IPS-18c (cell line): Measurements from ENCODE around the gene NAA60.
A peak's percentile ranks its signal among the peaks of the same experiment; 100 is the strongest.
"Not testable (repeated sequence)": the region's sequence is repeated elsewhere in the genome, so short reads cannot be mapped to it uniquely, and the experiment has no call there.

Experiments used
- H3K4me3 ChIP-seq: 2 replicates; pipeline ENCODE4 v1.7.0; 2013; ENCODE audit warnings: low read depth, mild to moderate bottlenecking, low read length, moderate library complexity; ENCODE audit not compliant: insufficient read depth
- H3K9me3 ChIP-seq: one replicate; pipeline ENCODE4 v1.6.1; 2013; ENCODE audit warnings: mild to moderate bottlenecking, low read length, moderate library complexity; ENCODE audit not compliant: control insufficient read depth, insufficient read depth

Gene NAA60

GRCh38 chr16:3459401-3460090 lies 16.1 kb downstream of the NAA60 start:
- Histone ChIP-seq H3K4me3 (peak overlapping the region; percentile 15; the same call in 1 of the 2 replicates), H3K9me3 (no peaks in the 10 kb centered on the region)

GRCh38 chr16:3460121-3460520 lies 16.6 kb downstream of the NAA60 start:
- Histone ChIP-seq H3K9me3 (no peaks in the 10 kb centered on the region), H3K4me3 (no peak overlapping the region)

GRCh38 chr16:3460585-3460984 lies 17.1 kb downstream of the NAA60 start:
- H3K9me3 ChIP-seq, result no peaks in the 10 kb centered on the region
- no peak overlapping the region for H3K4me3 ChIP-seq

GRCh38 chr16:3461151-3461550 lies 17.7 kb downstream of the NAA60 start:
- Histone ChIP-seq H3K4me3 (no peak overlapping the region), H3K9me3 (no peaks in the 10 kb centered on the region)

- no peaks in the 10 kb centered on the region for H3K9me3 ChIP-seq
- no peak overlapping the region for H3K4me3 ChIP-seq
Observed at GRCh38 chr16:3465301-3465700, 21.8 kb downstream of the NAA60 start.

GRCh38 chr16:3465911-3466584 lies 22.6 kb downstream of the NAA60 start:
- Histone ChIP-seq H3K9me3 (no peaks in the 10 kb centered on the region), H3K4me3 (no peak overlapping the region)

GRCh38 chr16:3467182-3467581 lies 23.7 kb downstream of the NAA60 start:
- H3K9me3 ChIP-seq, result no peaks in the 10 kb centered on the region
- no peak overlapping the region for H3K4me3 ChIP-seq

- Histone ChIP-seq H3K9me3 (no peaks in the 10 kb centered on the region), H3K4me3 (peak overlapping the region; percentile 34; the same call in 1 of the 2 replicates)
Observed at GRCh38 chr16:3467921-3468320, 24.4 kb downstream of the NAA60 start.

- Histone ChIP-seq H3K4me3 (peak overlapping the region; percentile 34), H3K9me3 (no peaks in the 10 kb centered on the region)
Observed at GRCh38 chr16:3468501-3468900, 25.0 kb downstream of the NAA60 start.

GRCh38 chr16:3469736-3470135 lies 26.3 kb downstream of the NAA60 start:
- H3K9me3 ChIP-seq, result no peaks in the 10 kb centered on the region
- H3K4me3 ChIP-seq, result no peak overlapping the region

GRCh38 chr16:3470723-3471122 lies 27.2 kb downstream of the NAA60 start:
- Histone ChIP-seq H3K9me3 (no peaks in the 10 kb centered on the region), H3K4me3 (no peak overlapping the region)

GRCh38 chr16:3471518-3472176 lies 28.2 kb downstream of the NAA60 start:
- Histone ChIP-seq H3K9me3 (no peaks in the 10 kb centered on the region), H3K4me3 (no peak overlapping the region)

- no peak overlapping the region for H3K4me3 ChIP-seq
- H3K9me3 ChIP-seq, result no peaks in the 10 kb centered on the region
Observed at GRCh38 chr16:3472878-3473595, 29.6 kb downstream of the NAA60 start.

- H3K4me3 ChIP-seq, H3K9me3 ChIP-seq: not testable (repeated sequence)
Observed at GRCh38 chr16:3473596-3473943, 30.1 kb downstream of the NAA60 start.

- no peaks in the 10 kb centered on the region for H3K9me3 ChIP-seq
Observed at GRCh38 chr16:3474136-3474779, 30.8 kb downstream of the NAA60 start.

GRCh38 chr16:3474870-3475269 lies 31.4 kb downstream of the NAA60 start:
- H3K9me3 ChIP-seq, H3K4me3 ChIP-seq: not testable (repeated sequence)

More at GRCh38 chr16:3474136-3474779, 30.8 kb downstream of the NAA60 start:
- H3K4me3 ChIP-seq, result no peak overlapping the region
